ENCODE data around the gene PABPC1L.

DNA sequence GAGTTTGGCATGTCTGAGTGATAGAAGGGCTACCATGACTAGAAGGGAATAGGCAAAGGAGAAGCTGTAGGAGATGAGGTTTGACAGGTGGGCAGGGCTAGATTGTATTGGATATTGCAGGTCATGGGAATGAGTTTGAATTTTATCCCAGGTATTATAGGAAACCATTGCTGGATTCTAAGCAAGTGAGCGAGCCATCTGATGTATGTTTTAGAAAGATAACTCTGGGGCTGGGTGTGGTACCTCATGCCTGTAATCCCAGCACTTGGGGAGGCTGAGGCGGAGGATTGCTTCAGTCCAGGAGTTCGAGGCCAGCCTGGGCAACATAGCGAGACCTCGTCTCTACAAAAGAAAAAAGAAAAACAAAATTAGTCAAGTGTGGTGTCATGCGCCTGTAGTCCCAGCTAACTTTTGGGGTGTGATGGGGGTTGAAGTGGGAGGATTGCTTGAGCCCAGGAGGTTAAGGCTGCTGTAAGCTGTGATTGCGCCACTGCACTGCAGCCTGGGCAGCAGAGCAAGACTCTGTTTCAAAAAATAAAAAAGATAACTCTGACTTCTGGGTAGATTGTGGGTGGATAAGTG lies 73.3 kb downstream of the PABPC1L start:
- TF ChIP-seq, protein P1, sequence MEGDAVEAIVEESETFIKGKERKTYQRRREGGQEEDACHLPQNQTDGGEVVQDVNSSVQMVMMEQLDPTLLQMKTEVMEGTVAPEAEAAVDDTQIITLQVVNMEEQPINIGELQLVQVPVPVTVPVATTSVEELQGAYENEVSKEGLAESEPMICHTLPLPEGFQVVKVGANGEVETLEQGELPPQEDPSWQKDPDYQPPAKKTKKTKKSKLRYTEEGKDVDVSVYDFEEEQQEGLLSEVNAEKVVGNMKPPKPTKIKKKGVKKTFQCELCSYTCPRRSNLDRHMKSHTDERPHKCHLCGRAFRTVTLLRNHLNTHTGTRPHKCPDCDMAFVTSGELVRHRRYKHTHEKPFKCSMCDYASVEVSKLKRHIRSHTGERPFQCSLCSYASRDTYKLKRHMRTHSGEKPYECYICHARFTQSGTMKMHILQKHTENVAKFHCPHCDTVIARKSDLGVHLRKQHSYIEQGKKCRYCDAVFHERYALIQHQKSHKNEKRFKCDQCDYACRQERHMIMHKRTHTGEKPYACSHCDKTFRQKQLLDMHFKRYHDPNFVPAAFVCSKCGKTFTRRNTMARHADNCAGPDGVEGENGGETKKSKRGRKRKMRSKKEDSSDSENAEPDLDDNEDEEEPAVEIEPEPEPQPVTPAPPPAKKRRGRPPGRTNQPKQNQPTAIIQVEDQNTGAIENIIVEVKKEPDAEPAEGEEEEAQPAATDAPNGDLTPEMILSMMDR (IDR thresholded peaks at IDR 0.05; ENCODE audit: low read depth, low read length): no peak
- TF ChIP-seq MYC (IDR thresholded peaks at IDR 0.05; ENCODE audit: low read depth, low read length): no peak
- TF ChIP-seq POLR2A (IDR thresholded peaks at IDR 0.05; ENCODE audit: extremely low read depth, insufficient read length): no peak

Measured in NB4 (cell line).